Stimulated activated CD4-positive, alpha-beta T cell treated with anti-CD3 and anti-CD28 coated beads, Interleukin-2, amount 100 ng/mL, for 4 hours (primary cell): ENCODE results near the gene RPS6KB1.
"Not testable (repeated sequence)": the region's sequence is repeated elsewhere in the genome, so short reads cannot be mapped to it uniquely, and the experiment has no call there.

Experiments
- DNase-seq: peaks from one replicate; pipeline ENCODE4 v3.0.0-alpha.2; 2020; ENCODE audit warnings: low read depth

Gene RPS6KB1

GRCh38 chr17:59872351-59872750 lies 20.6 kb upstream of the RPS6KB1 start:
- DNase-seq, result no peak

GRCh38 chr17:59873414-59873813 lies 19.5 kb upstream of the RPS6KB1 start:
- DNase-seq, result not testable (repeated sequence)

- no peak for DNase-seq
Observed at GRCh38 chr17:59874376-59874775, 18.5 kb upstream of the RPS6KB1 start.

- no peak for DNase-seq
Observed at GRCh38 chr17:59876107-59876506, 16.8 kb upstream of the RPS6KB1 start.

GRCh38 chr17:59877965-59878364 lies 15.0 kb upstream of the RPS6KB1 start:
- no peak for DNase-seq

GRCh38 chr17:59878624-59879023 lies 14.3 kb upstream of the RPS6KB1 start:
- DNase-seq, result no peak

GRCh38 chr17:59884861-59885260 lies 8.1 kb upstream of the RPS6KB1 start:
- DNase-seq, result no peak

GRCh38 chr17:59888145-59888750 lies 4.7 kb upstream of the RPS6KB1 start:
- no peak for DNase-seq

GRCh38 chr17:59890720-59891119 lies 2.2 kb upstream of the RPS6KB1 start:
- DNase-seq, result no peak

- DNase-seq, result no peak
Observed at GRCh38 chr17:59892251-59892923, 534 bp upstream of the RPS6KB1 start.

- DNase-seq, result no peak
Observed at GRCh38 chr17:59893676-59894100, 767 bp downstream of the RPS6KB1 start.

GRCh38 chr17:59897090-59897489 lies 4.2 kb downstream of the RPS6KB1 start:
- DNase-seq, result no peak

- DNase-seq, result no peak
Observed at GRCh38 chr17:59899099-59899498, 6.2 kb downstream of the RPS6KB1 start.

GRCh38 chr17:59901604-59902003 lies 8.7 kb downstream of the RPS6KB1 start:
- DNase-seq, result no peak

- DNase-seq, result no peak
Observed at GRCh38 chr17:59903455-59903854, 10.5 kb downstream of the RPS6KB1 start.

GRCh38 chr17:59907467-59907866 lies 14.5 kb downstream of the RPS6KB1 start:
- no peak for DNase-seq

GRCh38 chr17:59914274-59914854 lies 21.4 kb downstream of the RPS6KB1 start:
- peak; percentile 14 for DNase-seq

GRCh38 chr17:59916446-59916845 lies 23.5 kb downstream of the RPS6KB1 start:
- DNase-seq, result no peak

GRCh38 chr17:59920637-59921036 lies 27.7 kb downstream of the RPS6KB1 start:
- DNase-seq, result not testable (repeated sequence)

- DNase-seq, result not testable (repeated sequence)
Observed at GRCh38 chr17:59930121-59930520, 37.2 kb downstream of the RPS6KB1 start.

GRCh38 chr17:59930768-59931167 lies 37.8 kb downstream of the RPS6KB1 start:
- DNase-seq, result not testable (repeated sequence)

- DNase-seq, result not testable (repeated sequence)
Observed at GRCh38 chr17:59933317-59933716, 40.4 kb downstream of the RPS6KB1 start.

GRCh38 chr17:59940697-59941096 lies 47.8 kb downstream of the RPS6KB1 start:
- DNase-seq, result peak; percentile 31
